Common myeloid progenitor, CD34-positive (primary cell): Measurements from ENCODE around the gene PIP5K1C.
A peak's percentile ranks its signal among the peaks of the same experiment; 100 is the strongest.

Source experiments
- CTCF ChIA-PET: fragments of 350-600 bp; sonication (Branson Sonifier 250); formaldehyde crosslinking; loops from one replicate; lab custom pipeline; 2021; ENCODE audit warnings: antibody characterized with exemption; lab: Charles Lee
- POLR2A ChIA-PET: fragments of 350-600 bp; sonication (Branson Sonifier 250); formaldehyde crosslinking; loops from one replicate; lab custom pipeline; 2021; ENCODE audit warnings: antibody characterized with exemption; lab: Charles Lee
- DNase-seq, 3 donors: peaks; one replicate each; pipeline versions ENCODE4 v3.0.0 to v3.0.0-alpha.2; 2013
- H3K27ac ChIP-seq, 2 experiments: 1 replicate in 1 of 2; 2 replicates in 1 of 2; pipeline ENCODE4 v1.7.0; 2013; ENCODE audit warnings: inconsistent platforms in 2 of 2, low read length in 2 of 2, mild to moderate bottlenecking in 2 of 2, low read depth in 1 of 2, moderate library complexity in 1 of 2; ENCODE audit not compliant: severe bottlenecking in 2 of 2, insufficient read depth in 1 of 2, poor library complexity in 1 of 2
- H3K27me3 ChIP-seq, 5 experiments: replicated peaks in 2 of 5; 1 replicate in 3 of 5; 2 replicates in 2 of 5; pipeline versions ENCODE4 v1.6.1 to v1.7.0; 2013; ENCODE audit warnings: low read length in 4 of 5, mild to moderate bottlenecking in 2 of 5, moderate library complexity in 2 of 5, inconsistent platforms in 1 of 5; ENCODE audit not compliant: insufficient read depth in 5 of 5, control insufficient read depth in 4 of 5
- H3K36me3 ChIP-seq, 4 experiments: 1 replicate in 2 of 4; 2 replicates in 2 of 4; pipeline versions ENCODE4 v1.6.1 to v1.7.0; 2013; ENCODE audit warnings: low read length in 3 of 4, control low read depth in 1 of 4, mild to moderate bottlenecking in 1 of 4; ENCODE audit not compliant: control insufficient read depth in 4 of 4, insufficient read depth in 4 of 4
- H3K4me1 ChIP-seq, 4 experiments: 1 replicate in 3 of 4; 2 replicates in 1 of 4; pipeline versions ENCODE4 v1.6.1 to v1.7.1; 2013; ENCODE audit warnings: low read length in 3 of 4, mild to moderate bottlenecking in 3 of 4, control low read depth in 1 of 4, inconsistent platforms in 1 of 4, moderate library complexity in 1 of 4; ENCODE audit not compliant: control insufficient read depth in 4 of 4, insufficient read depth in 4 of 4; ENCODE audit errors: control extremely low read depth in 1 of 4
- H3K4me3 ChIP-seq, 7 experiments: 1 replicate in 4 of 7; 2 replicates in 3 of 7; pipeline versions ENCODE4 v1.5.1 to v1.7.0; 2013; ENCODE audit warnings: mild to moderate bottlenecking in 7 of 7, low read length in 6 of 7, moderate library complexity in 6 of 7, inconsistent platforms in 2 of 7, low read depth in 2 of 7, control low read depth in 1 of 7; ENCODE audit not compliant: insufficient read depth in 4 of 7, control insufficient read depth in 1 of 7; ENCODE audit errors: extremely low read depth in 1 of 7
- H3K9me3 ChIP-seq, 5 experiments: 1 replicate in 4 of 5; 2 replicates in 1 of 5; pipeline versions ENCODE4 v1.6.1 to v1.7.1; 2013; ENCODE audit warnings: low read length in 4 of 5, mild to moderate bottlenecking in 2 of 5, inconsistent platforms in 1 of 5, low read depth in 1 of 5, moderate library complexity in 1 of 5; ENCODE audit not compliant: control insufficient read depth in 4 of 5, insufficient read depth in 2 of 5; ENCODE audit errors: control extremely low read depth in 1 of 5
- WGBS: methylation state at CpG from one replicate; pipeline ENCODE4 v1.1.5; 2013; ENCODE audit not compliant: insufficient coverage; 5-methylcytosine and 5-hydroxymethylcytosine counted together

PIP5K1C gene

DNA sequence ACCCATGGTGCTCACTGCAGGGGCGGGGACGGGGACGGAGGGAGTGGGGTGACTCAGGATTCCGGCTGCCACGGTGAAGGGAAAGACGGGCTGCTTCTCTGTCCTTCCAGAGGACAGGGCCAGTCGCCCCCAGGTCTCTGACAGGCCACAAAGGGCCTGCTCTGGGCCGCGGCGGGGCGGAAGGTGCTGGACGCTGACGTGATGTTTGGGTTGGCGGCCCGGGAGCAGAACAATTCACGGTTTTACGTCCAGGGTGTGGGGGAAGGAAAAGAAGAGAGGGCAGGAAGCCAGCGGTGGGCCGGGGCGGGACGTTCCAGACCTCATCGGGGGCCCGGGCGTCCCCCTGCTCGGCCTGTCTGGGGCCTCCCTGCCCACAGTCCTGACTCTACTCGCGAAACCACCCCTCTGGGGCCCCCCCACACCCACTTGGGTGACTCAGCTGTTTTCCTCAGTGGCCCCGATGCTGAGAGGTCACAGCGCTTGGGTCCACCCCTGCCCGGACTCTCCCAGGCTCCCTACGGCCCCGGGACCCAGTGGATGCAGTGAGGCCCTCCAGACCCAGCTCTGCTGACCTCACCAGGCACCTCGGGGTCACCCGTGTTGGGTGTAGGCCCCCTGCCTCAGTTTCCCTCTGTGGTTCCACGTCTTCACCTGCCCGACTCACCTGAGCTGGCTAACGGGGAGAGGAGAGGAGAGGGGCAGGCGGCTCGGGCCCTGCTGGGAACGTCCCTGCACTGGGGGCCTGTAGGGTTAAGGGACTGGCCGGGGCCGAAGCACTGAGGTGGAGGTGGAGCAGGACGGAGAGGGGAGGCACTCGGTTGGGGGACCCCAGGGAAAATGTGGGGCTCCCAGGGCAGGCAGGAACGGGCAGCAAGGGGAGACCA is 29.2 kb downstream of the PIP5K1C start:
- peaks cover 0 to 62% (median 42%) of the 10 kb centered on the region in 4 experiments for H3K4me1 ChIP-seq
- DNase-seq = peak; percentile 60 to 88 (median 82)
- H3K4me3 ChIP-seq = peak overlapping the region in 6 of 7 experiments; percentile 40 to 76 (median 60)
- peak overlapping the region; percentile 58 to 86 for H3K27ac ChIP-seq
- WGBS = 2% methylated on average over 35 of the region's 45 CpGs
- H3K36me3 ChIP-seq = peaks cover 0 to 3% (median 3%) of the 10 kb centered on the region in 4 experiments
- ChIA-PET POLR2A (interaction anchor here (1.0 to 2.2 kb wide), 3 partner anchors 17 to 29 kb away, joined by 3 to 9 read pairs (median 4); partner anchors contain the start of gene PIP5K1C), CTCF (interaction anchor here (1.0 to 1.9 kb wide), 5 partner anchors 9 to 85 kb away, joined by 3 to 6 read pairs (median 4); partner anchors contain the start of gene PIP5K1C)
- H3K9me3 ChIP-seq = no peaks in the 10 kb centered on the region
- H3K27me3 ChIP-seq = no peaks in the 10 kb centered on the region

DNA sequence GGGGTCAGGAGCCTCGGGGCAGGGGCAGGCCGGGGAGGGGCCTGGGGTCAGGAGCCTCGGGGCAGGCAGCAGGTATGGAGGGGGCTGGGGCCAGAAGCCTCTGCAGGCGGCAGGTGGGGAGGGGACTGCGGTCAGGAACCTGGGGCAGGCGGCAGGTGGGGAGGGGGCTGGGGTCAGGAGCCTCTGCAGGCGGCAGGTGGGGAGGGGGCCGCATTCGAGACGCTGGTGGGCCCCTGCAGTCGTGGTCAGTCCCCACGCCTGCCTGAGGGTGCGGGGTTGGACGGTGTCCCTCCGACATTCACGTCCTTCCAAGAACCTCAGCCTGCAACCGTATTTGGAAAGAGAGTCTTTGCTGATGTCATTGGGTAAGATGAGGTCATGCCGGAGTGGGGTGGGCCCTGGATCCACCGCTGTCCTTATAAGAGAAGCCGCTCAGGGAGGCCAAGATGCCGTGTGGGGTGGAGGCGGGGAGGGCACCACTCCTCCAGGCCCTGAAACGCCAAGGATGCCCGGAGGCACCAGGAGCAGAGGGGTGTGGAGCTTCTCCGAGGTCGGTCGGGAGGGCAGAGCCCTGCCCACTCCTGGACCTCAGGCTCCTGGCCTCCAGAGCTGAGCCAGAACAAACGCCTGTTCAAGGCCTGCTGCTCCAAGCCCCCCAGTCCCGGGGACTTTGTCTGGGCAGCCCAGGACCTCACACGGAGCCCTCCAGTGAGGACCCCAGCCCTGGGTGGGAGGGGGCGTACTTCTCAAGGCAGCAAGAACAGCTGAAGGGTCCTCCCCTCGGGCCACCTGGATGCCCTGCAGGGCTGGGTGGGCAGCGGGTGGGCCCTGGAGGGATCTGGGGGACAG is 30.1 kb downstream of the PIP5K1C start:
- ChIA-PET CTCF (interaction anchor here (0.8 to 3.5 kb wide), 2 partner anchors 34 to 37 kb away, joined by 3 to 17 read pairs; no protein-coding TSS in a partner anchor), POLR2A (interaction anchor here (2.2 kb wide), 1 partner anchor 30 kb away, joined by 9 read pairs; the partner anchor contains the start of gene PIP5K1C)
- peak in 2 of 3 donors; percentile 64 to 65 for DNase-seq
- H3K4me1 ChIP-seq = peaks cover 0 to 62% (median 43%) of the 10 kb centered on the region in 4 experiments
- peaks cover 0 to 5% (median 2%) of the 10 kb centered on the region in 4 experiments for H3K36me3 ChIP-seq
- no peaks in the 10 kb centered on the region for H3K27me3 ChIP-seq
- peak overlapping the region; percentile 58 to 86 for H3K27ac ChIP-seq
- H3K9me3 ChIP-seq = no peaks in the 10 kb centered on the region
- WGBS = 71% methylated on average over 30 of the region's 33 CpGs
- peak overlapping the region in 5 of 7 experiments; percentile 34 to 76 (median 62) for H3K4me3 ChIP-seq

DNA sequence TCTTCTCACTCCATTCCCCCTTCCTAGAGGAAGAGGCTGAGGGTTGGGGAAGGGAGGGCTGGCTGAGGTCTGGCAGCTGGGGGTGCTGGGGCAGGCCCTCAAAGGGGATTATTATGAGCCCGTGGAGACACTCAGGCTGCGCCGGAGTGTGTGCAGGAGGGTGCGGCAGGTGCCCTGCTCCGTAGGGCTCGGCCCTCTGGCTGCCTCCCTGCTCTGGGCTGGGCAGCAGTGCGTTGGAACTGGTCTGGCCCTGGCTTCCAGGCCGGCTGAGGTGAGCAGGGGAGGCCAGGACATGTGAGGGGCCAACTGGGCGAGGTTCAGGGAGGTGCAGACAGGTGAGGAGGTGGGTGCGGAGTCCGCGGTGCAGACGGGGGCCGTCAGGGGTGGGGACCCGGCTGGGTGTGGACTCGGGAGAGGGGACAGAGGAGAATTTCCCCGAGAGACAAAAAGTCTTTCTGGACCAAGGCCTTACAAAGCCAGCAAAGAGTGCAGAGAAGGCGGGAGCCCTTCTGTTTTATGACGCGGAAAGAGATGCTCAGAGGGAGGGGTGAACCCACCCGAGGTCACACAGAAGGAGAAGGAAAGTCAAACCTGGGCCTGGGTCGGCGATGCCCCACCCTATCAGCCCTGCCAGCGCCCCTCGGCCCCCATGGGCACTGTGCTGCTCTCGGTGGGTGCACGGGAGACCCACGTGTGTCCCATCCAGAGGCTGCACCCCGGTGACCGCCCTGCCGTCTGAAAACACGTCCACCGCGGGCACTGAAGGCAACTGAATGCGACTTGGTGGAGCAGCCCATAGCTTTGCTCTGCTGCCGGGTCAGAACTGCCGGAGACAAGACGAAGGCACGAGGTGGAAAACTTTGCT is 31.0 kb downstream of the PIP5K1C start:
- WGBS = 90% methylated on average over 33 of the region's 39 CpGs
- Histone ChIP-seq H3K27ac (peak overlapping the region in 1 of 2 experiments; percentile 86), H3K4me1 (peaks cover 0 to 62% (median 43%) of the 10 kb centered on the region in 4 experiments), H3K27me3 (no peaks in the 10 kb centered on the region), H3K4me3 (no peak overlapping the region), H3K36me3 (peaks cover 6 to 10% (median 7%) of the 10 kb centered on the region in 4 experiments), H3K9me3 (no peaks in the 10 kb centered on the region)
- ChIA-PET POLR2A (interaction anchor here (0.6 kb wide), 1 partner anchor 34 kb away, joined by 3 read pairs; no protein-coding TSS in a partner anchor), CTCF (interaction anchor here (3.3 to 4.3 kb wide), 3 partner anchors 22 to 34 kb away, joined by 12 to 27 read pairs (median 17); partner anchors contain the start of gene PIP5K1C)
- DNase-seq = no peak

DNA sequence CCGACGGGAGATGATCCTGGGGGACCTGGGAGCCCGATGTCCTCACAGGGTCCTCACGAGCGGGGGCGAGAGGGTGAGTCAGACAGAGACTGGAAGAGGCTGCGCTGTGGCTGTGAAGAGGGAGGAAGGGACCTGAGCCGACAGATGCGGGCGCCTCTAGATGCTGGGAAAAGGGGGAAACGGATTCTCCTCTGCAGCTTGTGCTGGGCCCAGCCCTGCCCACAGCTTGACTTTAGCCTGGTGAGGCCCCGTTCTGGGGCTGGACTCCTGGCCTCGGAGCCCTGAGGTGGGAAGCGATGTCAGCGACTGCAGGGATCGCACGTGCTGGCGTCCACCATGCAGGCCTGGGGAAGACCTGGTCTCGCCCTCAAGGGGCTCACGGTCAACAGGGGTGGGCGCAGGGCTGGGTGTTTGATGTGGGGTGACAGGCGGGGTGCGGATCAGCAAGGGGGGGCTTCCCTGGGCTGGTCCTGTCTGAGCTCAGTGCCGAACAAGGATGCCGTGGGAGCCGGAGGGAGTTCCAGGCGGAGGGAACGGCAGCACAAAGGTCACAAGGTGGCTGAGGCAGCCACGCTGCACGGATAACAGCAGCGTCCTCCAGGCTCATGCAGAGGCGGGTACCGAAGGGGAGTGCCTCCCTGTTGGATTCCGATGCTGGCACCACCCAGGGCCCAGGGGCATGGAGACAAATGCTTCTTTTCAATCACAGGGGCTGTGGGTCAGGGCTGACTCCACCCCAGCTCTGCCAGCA is 31.8 kb downstream of the PIP5K1C start:
- CTCF ChIA-PET = interaction anchor here (0.6 to 4.3 kb wide), 7 partner anchors 23 to 150 kb away, joined by 3 to 27 read pairs (median 12); partner anchors contain the start of genes PIP5K1C and TJP3

DNA sequence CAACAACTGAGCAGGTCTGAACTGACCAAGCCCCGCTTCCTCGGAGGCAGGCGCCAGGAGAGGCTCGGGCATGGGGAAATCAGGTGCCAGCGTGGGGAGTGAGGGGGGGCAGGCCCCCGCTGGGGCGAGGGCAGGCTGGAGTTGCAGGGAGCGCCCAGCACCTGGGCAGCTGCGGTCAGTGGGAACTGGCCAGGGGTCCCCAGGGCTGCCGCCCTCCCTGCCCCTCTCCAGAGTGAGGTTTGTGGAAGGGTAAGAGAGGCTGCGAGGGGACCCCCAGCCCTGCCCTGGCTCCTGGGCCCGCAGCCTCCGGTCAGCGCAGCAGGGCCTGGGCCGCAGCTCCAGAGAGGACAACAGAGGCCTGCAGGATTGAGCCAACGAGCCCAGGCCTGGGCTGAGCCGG is 32.5 kb downstream of the PIP5K1C start:
- CTCF ChIA-PET = interaction anchor here (0.6 to 4.3 kb wide), 11 partner anchors 9 to 183 kb away, joined by 3 to 27 read pairs (median 5); partner anchors contain the start of genes PIP5K1C and TJP3

More for the DNA sequence above, 31.8 kb downstream of the PIP5K1C start:
- H3K9me3 ChIP-seq = no peaks in the 10 kb centered on the region
- H3K27me3 ChIP-seq = no peaks in the 10 kb centered on the region
- H3K36me3 ChIP-seq = peaks cover 7 to 18% (median 13%) of the 10 kb centered on the region in 4 experiments
- no peak for DNase-seq
- no peak overlapping the region for H3K27ac ChIP-seq
- H3K4me1 ChIP-seq = peaks cover 0 to 57% (median 43%) of the 10 kb centered on the region in 4 experiments
- POLR2A ChIA-PET = interaction anchor here (0.6 kb wide), 2 partner anchors 35 to 148 kb away, joined by 3 read pairs; no protein-coding TSS in a partner anchor
- H3K4me3 ChIP-seq = no peak overlapping the region
- 98% methylated on average over 31 of the region's 34 CpGs for WGBS

More for the DNA sequence above, 32.5 kb downstream of the PIP5K1C start:
- Histone ChIP-seq H3K9me3 (no peaks in the 10 kb centered on the region), H3K4me1 (peaks cover 0 to 50% (median 41%) of the 10 kb centered on the region in 4 experiments), H3K27ac (no peak overlapping the region), H3K36me3 (peaks cover 10 to 24% (median 17%) of the 10 kb centered on the region in 4 experiments), H3K4me3 (no peak overlapping the region), H3K27me3 (no peaks in the 10 kb centered on the region)
- DNase-seq = no peak
- 90% methylated on average over 15 of the region's 17 CpGs for WGBS
- POLR2A ChIA-PET = interaction anchor here (0.6 kb wide), 2 partner anchors 54 to 147 kb away, joined by 3 read pairs; no protein-coding TSS in a partner anchor
